Chondrocyte (in vitro differentiated cells): ENCODE data around the gene LITAFD. TPM values are rescaled to one million over a fixed set of nuclear protein-coding genes. Genes with fewer than 3 reads are reported as not detected.

Experiments
- DNase-seq: peaks from one replicate; pipeline ENCODE4 v3.0.0; 2021; ENCODE audit warnings: mixed read lengths, low spot score
- H3K27ac Mint-ChIP-seq: one replicate; pipeline ENCODE4 v1.8.0; 2021; ENCODE audit warnings: mild to moderate bottlenecking, moderate library complexity, mixed read lengths; ENCODE audit not compliant: unreplicated experiment
- H3K27me3 Mint-ChIP-seq: 2 replicates; pipeline ENCODE4 v1.8.0; 2021; ENCODE audit warnings: low read depth, mixed read lengths
- H3K36me3 Mint-ChIP-seq: 2 replicates; pipeline ENCODE4 v1.8.0; 2021; ENCODE audit warnings: low read depth, mixed read lengths
- H3K4me1 Mint-ChIP-seq: 2 replicates; pipeline ENCODE4 v1.8.0; 2021; ENCODE audit warnings: low read depth, mild to moderate bottlenecking, mixed read lengths
- H3K4me3 Mint-ChIP-seq: one replicate; pipeline ENCODE4 v1.8.0; 2021; ENCODE audit warnings: mild to moderate bottlenecking, moderate library complexity, mixed read lengths; ENCODE audit not compliant: unreplicated experiment
- H3K9me3 Mint-ChIP-seq: 2 replicates; pipeline ENCODE4 v1.8.0; 2021; ENCODE audit warnings: low read depth, mixed read lengths
- total RNA-seq: library from RNA; stranded (reverse); gene quantifications from 3 replicates; pipeline ENCODE4 v1.2.1, GENCODE V29; 2021
- TF ChIP-seq, protein P1 (sequence below): fragments of 200-600 bp; sonication (generic); IDR thresholded peaks from 2 replicates; pipeline ENCODE4 v1.5.0; 2021; ENCODE audit warnings: antibody characterized with exemption, mild to moderate bottlenecking, moderate library complexity

Gene LITAFD
- total RNA-seq, 1 donor from 2014 or later: not detected

DNA sequence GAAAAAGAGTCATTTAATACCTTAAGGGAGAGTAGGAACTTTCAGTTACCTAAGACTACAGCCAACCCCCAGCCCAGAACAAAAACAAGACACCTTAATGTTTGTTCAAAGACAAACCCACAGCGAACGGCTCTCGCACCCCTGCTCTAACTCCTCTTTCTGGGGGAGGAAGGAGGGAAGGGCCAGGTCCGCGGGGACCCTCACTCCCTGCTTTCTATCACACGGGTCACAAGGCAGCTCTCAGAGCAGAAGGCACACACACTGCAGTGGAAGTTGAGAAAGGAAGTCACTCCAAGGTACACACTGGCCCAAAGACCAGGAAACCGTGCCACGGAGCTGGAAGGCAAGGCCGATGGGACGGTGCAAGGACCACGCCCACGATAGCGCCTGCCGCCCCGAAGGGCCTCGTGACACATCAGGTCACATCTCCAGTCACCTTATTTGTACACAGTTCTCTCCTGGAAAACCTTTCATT lies 10.0 kb downstream of the LITAFD start:
- peaks cover 28% of the 10 kb centered on the region for H3K36me3 Mint-ChIP-seq
- TF ChIP-seq, protein P1, sequence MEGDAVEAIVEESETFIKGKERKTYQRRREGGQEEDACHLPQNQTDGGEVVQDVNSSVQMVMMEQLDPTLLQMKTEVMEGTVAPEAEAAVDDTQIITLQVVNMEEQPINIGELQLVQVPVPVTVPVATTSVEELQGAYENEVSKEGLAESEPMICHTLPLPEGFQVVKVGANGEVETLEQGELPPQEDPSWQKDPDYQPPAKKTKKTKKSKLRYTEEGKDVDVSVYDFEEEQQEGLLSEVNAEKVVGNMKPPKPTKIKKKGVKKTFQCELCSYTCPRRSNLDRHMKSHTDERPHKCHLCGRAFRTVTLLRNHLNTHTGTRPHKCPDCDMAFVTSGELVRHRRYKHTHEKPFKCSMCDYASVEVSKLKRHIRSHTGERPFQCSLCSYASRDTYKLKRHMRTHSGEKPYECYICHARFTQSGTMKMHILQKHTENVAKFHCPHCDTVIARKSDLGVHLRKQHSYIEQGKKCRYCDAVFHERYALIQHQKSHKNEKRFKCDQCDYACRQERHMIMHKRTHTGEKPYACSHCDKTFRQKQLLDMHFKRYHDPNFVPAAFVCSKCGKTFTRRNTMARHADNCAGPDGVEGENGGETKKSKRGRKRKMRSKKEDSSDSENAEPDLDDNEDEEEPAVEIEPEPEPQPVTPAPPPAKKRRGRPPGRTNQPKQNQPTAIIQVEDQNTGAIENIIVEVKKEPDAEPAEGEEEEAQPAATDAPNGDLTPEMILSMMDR: no peak
- H3K27ac Mint-ChIP-seq: peak overlapping the region; percentile 70
- no peaks in the 10 kb centered on the region for H3K27me3 Mint-ChIP-seq
- no peaks in the 10 kb centered on the region for H3K9me3 Mint-ChIP-seq
- peak; percentile 47 for DNase-seq
- H3K4me1 Mint-ChIP-seq: peaks cover 22% of the 10 kb centered on the region
- H3K4me3 Mint-ChIP-seq: no peak overlapping the region

- no peak overlapping the region for H3K27ac Mint-ChIP-seq
- H3K4me3 Mint-ChIP-seq: no peak overlapping the region
- TF ChIP-seq, protein P1: no peak
- H3K36me3 Mint-ChIP-seq: peaks cover 31% of the 10 kb centered on the region
- H3K27me3 Mint-ChIP-seq: no peaks in the 10 kb centered on the region
- H3K9me3 Mint-ChIP-seq: no peaks in the 10 kb centered on the region
- DNase-seq: peak; percentile 58
- H3K4me1 Mint-ChIP-seq: peaks cover 12% of the 10 kb centered on the region
Observed at GRCh38 chr16:8893426-8893825, 11.3 kb downstream of the LITAFD start.

- TF ChIP-seq, protein P1: no peak
- DNase-seq: peak; percentile 72
- Mint-ChIP-seq H3K27me3 (no peaks in the 10 kb centered on the region), H3K4me3 (no peak overlapping the region), H3K36me3 (peaks cover 34% of the 10 kb centered on the region), H3K4me1 (peaks cover 10% of the 10 kb centered on the region), H3K27ac (no peak overlapping the region), H3K9me3 (no peaks in the 10 kb centered on the region)
Observed at GRCh38 chr16:8893976-8894690, 12.0 kb downstream of the LITAFD start.

DNA sequence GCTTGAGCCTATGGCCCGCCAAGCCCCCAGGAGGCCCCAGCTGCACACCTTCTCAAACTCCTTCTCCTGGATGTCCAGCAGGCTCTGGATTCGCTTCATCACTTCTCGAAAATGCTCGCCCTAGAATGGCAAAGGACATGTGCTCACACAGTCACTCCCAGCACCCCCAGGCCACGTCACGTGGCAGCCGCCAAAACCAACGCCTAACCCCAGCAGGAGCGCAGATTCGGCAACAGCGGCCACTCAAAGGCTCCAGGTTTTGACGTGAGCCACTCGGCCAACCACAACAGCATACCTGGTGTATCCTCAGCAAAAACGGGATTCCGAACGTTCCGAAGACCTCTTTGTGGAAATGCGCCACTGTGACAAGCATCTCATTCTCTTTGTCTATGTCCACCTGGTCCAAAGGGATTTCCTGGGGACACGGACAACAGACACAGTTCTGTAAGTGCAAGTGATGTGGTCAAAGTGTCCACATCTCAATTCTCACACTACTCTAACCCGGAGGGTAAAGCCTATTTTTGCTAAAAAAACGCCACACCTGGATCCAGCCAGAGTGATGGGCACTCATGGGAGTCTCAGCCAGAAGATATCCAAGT lies 12.7 kb downstream of the LITAFD start:
- TF ChIP-seq, protein P1: no peak
- peak; percentile 85 for DNase-seq
- H3K27ac Mint-ChIP-seq: no peak overlapping the region
- H3K4me3 Mint-ChIP-seq: no peak overlapping the region
- H3K27me3 Mint-ChIP-seq: no peaks in the 10 kb centered on the region
- H3K4me1 Mint-ChIP-seq: peaks cover 10% of the 10 kb centered on the region
- peaks cover 35% of the 10 kb centered on the region for H3K36me3 Mint-ChIP-seq
- H3K9me3 Mint-ChIP-seq: no peaks in the 10 kb centered on the region

GRCh38 chr16:8898660-8899318 lies 16.6 kb downstream of the LITAFD start:
- H3K27me3 Mint-ChIP-seq: no peaks in the 10 kb centered on the region
- peaks cover 51% of the 10 kb centered on the region for H3K36me3 Mint-ChIP-seq
- no peaks in the 10 kb centered on the region for H3K4me1 Mint-ChIP-seq
- TF ChIP-seq, protein P1: no peak
- H3K27ac Mint-ChIP-seq: no peak overlapping the region
- H3K9me3 Mint-ChIP-seq: no peaks in the 10 kb centered on the region
- no peak for DNase-seq
- no peak overlapping the region for H3K4me3 Mint-ChIP-seq
